Gastroesophageal sphincter (tissue), 3 donors: ENCODE measurements around the gene ITGA8.

Experiments
- CTCF ChIP-seq, 4 experiments: fragments of 200-600 bp in 2 of 4; fragments of 450-650 bp in 2 of 4; sonication (generic) in 1 of 4; IDR thresholded peaks; one replicate each; pipeline ENCODE4 v1.5.1; 2017 to 2019; ENCODE audit warnings: antibody characterized with exemption in 4 of 4, mild to moderate bottlenecking in 2 of 4, moderate library complexity in 2 of 4
- POLR2A ChIP-seq, 2 donors: fragments of 450-650 bp; IDR thresholded peaks; one replicate each; pipeline ENCODE4 v1.6.1; 2017; ENCODE audit warnings: antibody characterized with exemption in 2 of 2, mild to moderate bottlenecking in 2 of 2, moderate library complexity in 1 of 2

- no peak for TF ChIP-seq CTCF (IDR thresholded peaks at IDR 0.05)
- no peak for TF ChIP-seq POLR2A (IDR thresholded peaks at IDR 0.05)
Measured at GRCh38 chr10:15485684-15486316, 233.9 kb downstream of the ITGA8 start.
